ENCODE results near the gene UHMK1.

Gene UHMK1

DNA sequence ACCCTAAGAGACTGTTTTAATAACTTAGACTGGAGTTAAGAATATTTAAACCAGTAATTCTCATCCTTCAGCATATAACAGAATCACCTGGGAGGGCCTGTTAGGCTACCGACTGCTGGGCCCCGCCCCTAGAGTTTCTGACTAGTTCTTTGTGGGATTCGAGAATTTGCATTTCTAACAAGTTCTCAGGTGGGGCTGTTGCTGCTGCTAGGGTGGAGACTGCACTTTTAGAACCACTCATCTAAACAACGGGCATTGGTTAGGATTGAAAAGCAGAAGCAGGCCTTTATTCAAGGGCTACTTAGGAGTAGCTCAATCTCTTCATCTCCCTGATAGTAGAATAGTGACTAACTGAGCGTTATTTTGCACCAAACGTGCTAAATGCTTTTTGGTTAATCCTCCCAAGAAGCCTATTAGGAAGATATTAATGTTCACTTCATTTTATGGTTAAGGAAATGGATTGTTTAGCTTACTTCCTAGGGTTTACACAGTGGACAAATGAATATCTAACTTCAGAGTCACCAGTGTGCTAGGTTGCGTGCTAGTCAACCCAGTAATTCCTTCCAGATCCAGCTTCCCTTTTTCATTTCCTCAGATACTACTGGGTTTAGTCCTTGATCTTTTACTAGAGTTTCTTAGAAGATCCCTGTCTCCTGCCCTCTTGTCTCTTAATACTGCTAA lies 32.8 kb downstream of the UHMK1 start:
- no peak for DNase-seq

DNA sequence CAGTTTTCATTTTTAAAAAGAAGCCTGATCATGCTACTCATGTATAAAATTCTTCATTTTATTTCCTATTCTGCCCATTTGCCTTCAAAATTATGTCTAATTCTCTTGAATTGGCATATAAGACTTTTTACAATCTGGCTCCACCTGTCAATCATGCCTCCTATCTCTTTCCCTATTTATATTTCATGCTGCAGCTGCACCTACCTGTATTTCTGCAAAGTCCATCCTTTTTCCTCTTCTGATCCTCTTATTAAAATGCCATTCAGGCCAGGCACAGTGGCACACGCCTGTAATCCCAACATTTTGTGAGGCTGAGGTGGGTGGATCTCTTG lies 33.3 kb downstream of the UHMK1 start:
- DNase-seq: no peak

DNA sequence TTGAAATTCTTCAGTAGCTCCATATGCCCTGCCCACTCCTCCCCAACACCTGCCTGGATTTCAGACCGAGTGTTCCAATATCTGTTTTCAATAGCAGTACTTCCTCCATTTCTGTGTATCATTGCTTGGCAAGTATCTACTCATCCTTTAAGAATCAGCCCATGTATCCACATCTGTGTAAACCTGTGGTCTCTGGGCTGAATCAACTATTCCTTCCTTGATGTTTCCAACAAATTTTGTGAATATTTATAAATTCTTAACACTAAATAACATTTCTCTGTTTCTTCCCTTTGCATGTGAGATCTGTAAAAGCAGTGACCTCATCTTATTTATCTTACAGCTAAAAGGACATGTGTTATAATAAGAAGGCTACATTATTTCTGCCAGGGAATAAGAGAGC lies 37.9 kb downstream of the UHMK1 start:
- no peak for DNase-seq

DNA sequence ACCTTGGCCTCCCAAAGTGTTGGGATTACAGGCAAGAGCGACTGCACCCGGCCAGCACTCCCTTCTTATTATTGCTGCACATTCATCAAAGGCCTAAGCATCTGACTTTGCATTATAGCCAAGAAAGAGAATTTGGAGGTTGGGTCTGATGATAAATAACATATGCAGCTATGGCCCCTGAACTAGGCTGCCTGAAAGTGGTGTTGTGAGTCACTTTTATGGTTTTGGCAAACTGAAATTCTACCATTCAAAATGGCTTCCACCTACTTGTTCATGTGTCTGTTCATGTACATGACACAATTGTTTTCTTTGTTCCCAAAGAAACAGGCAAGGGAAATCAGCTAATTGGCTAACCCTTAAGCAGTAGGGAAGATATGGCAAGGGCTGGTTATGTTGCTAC lies 38.9 kb downstream of the UHMK1 start:
- peak; percentile 44 for DNase-seq

DNA sequence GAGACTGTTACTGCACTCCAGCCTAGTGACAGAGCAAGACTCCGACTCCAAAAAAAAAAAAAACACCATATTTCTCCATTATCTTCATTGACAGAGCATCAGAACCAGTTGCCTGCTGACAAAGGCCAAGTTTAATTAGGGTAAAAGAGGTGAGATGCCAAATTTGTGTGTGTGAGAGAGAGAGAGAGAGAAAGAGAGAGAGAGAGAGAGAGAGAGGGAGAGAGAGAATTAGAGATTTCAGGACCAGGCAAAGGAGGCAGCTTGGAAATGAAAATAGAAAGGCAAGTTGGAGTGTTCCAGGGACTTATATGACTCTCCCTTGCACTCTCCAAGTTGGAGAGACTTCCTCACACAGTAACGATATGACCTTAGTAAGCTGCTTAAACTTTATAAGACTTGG lies 39.6 kb downstream of the UHMK1 start:
- peak; percentile 1 for DNase-seq

DNA sequence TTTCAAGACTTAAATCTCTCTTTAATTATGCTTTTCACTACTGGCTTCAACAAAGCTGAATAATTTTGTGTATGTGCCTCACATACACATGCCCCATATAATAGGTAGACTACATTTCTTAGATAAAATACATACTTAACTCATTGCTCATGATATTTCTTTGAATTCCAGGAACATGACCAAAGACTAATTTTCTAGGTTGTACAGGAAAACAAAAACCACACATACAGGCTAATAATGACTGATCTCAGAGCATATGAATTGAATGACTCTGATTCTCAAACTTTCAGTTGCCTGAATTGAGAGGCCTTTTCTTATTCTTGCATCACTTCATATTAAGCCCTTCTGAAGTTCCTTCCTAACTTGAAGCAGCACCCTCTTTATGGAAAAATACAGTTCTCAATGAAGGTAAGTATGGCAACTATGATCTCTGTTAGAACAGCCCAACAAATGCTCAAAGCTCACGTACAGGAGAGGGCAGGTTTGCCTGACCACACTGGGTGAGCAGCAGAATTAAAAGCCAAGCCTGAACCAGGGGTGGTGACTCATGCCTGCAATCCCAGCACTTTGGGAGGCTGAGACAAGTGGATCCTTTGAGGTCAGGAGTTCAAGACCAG lies 41.3 kb downstream of the UHMK1 start:
- peak; percentile 65 for DNase-seq

DNA sequence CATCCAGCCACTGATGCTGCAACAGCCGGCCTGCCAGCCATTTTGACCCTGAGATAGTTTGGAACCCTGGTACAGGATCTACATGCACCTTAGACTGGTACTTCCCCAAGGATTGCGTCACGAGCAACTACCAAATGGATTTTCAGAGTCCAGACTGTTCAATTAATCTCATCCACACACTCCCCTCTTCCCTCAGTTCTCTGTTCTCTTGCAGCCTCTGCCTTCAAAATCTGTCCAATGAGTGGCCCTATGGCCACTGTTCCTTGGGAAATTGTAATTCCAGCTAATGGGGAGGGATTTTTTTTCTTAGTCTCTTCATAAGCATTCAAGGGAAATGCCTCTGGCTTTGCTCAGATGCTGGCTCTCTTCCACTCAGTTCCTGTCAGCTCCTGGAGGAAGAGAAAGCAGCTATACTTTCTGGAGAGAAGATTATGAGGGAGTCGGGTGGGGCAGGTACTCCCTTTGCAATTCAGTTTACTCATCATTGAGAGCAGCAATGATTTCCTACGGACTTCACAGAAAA lies 44.1 kb downstream of the UHMK1 start:
- no peak for DNase-seq

DNA sequence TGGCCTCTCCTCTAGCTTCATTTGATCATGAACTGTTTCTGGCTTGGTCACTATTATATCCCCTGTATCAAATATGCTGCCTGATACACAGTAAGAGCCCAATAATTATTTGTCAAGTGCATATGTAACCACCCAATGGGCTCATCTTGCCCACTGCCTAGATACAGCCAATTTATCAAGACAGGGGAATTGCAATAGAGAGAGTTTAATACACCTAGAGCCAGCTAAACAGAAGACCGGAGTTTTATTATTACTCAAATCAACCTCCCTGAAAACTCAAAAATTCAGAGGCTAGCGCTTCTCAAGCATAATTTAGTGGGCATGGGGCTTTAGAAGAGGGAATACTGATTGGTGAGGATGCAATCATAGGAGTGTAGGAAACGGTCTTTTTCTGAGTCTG lies 45.6 kb downstream of the UHMK1 start:
- DNase-seq: no peak

DNA sequence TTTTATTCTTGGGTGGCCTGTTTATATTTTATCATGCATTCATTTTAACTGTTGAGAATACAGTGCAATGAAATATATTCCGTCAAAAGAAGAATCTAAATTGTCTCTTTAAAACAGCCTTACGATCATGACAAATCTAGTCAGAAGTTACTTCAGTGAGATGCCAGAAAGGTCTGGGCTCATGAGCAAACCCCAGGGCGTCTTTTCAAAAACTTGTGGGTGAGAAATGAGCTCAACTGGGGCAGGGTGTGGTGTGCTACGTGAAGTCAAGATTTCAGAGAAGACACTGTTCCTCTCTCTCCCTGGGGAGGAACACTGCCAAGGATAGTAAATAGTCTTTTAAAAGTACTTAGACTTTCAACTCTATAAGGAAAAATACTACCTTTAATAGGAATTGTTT lies 50.6 kb downstream of the UHMK1 start:
- peak; percentile 30 for DNase-seq

DNA sequence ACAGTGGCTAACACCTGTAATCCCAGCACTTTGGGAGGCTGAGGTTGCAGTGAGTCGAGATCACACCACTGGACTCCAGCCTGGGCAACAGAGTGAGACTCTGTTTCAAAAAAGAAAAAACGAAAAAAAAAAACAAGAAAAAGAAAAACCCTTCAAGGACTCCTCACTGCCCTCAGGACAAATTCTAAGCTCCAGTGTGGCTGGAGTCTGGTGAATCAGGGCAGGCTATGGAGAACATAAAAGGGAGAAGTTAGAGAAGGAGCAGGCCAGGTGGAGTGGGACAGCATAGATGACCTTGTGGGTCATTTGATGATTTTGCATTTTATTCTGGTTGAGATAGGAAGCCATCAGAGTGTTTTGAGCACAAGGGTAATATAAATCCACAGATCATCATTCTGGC lies 51.4 kb downstream of the UHMK1 start:
- no peak for DNase-seq

DNA sequence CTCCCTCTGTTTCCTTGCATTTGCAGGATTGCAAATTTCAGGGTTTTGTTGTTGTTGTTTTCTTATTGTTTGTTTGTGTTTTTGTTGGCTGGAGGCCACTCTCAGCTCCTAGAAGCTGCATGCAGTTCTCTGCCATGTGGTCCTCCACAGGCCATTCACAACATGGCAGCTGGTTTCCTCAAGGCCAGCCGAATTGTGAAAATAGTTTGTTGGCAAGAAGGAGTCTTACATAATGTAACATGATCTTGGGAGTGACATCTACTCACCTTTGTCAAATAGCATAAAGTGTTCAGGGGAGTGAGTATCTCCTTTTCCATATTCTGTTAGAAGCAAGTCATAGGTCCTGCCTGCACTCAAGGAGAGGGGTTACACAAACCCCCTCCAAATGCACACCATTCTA lies 53.3 kb downstream of the UHMK1 start:
- no peak for DNase-seq

DNA sequence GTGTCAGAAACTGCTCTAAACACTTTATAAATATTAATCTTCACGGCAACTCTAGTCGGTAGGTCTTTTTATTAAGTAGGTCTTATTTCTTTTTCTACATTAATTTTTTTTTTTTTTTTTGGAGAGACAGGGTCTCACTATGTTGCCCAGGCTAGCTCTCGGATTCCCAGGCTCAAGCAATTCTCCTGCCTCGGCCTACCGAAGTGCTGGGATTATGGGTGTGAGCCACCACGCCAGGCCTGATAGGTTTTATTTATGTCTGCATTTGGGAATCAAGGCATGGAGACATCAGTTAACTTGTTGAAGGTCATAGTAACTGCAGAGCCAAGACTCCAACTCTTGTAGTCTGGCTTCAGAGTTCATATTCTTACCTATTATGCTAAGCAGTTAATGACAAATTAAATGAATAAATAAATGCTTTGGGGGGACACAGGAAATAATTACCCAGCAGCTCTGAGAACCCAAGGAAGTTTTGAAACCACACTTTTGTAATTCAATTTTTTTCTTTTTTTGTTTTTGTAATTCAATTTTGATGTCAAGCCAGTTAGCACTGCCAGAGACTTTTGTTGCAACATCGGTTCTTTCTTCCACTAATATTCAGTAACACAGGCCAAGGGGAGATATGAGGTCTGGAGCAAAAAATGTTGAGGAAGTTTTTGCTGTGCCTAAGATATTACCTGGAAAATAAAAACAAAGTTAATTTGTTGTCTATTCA lies 54.5 kb downstream of the UHMK1 start:
- DNase-seq: no peak

DNA sequence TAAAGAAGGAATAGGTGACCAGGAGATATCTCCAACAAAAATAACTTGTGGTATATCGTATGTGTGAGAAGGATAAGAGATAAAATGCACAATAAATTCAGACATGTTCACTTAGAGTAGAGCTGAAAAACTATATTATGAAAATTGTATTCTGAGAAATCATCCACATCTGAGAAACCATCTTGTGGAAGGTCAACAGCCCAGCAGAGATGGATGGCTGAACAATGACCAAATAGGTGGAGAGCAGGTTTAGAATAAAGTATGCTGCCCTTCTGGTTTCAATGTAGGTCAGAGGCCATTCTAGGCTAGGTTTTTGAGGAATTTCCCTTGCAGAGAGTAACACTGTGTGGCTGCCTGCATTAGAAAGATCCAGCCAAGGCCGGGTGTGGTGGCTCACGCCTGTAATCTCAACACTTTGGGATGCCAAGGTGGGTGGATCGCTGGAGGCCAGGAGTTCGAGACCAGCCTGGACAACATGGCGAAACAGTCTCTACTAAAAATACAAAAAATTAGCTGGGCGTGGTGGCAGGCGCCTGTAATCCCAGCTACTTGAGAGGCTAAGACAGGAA lies 55.1 kb downstream of the UHMK1 start:
- DNase-seq: no peak

DNA sequence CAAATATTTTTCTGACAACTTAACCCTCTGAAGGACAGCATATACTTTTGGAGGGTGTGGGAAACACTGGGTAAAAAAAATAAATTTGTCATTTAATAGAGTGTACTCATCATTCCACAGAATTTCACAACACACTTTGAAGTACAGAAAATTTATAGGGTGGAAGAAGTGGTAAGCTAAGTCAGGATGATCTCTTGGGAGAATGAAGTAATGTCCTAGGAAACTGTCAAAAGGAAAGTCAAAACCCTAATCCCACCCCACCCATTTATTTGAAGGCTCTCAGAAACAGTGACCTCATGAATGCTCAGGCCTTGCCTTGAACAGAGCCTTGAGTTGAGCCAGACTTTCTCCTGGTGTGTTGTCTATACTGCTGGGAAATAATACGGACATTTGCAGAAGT lies 56.6 kb downstream of the UHMK1 start:
- DNase-seq: no peak

DNA sequence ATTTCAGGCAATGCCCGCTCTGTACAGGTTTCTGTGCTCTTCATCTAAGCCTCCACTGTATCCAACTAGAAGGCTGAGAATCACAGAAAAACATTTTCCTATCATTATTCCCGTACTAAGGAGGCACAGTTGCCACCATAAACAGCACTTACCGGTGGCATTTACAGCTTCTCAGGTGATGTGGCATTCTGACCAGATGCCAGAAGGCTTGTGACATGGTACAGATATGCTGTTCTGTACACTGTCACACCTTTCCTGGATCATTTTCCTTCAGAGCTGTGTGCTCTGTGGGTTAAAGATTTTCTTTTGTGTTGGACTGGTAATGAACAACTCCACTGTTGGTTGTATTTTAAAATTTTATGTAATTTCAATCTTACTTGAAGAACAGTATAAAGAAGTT lies 59.9 kb downstream of the UHMK1 start:
- no peak for DNase-seq

DNA sequence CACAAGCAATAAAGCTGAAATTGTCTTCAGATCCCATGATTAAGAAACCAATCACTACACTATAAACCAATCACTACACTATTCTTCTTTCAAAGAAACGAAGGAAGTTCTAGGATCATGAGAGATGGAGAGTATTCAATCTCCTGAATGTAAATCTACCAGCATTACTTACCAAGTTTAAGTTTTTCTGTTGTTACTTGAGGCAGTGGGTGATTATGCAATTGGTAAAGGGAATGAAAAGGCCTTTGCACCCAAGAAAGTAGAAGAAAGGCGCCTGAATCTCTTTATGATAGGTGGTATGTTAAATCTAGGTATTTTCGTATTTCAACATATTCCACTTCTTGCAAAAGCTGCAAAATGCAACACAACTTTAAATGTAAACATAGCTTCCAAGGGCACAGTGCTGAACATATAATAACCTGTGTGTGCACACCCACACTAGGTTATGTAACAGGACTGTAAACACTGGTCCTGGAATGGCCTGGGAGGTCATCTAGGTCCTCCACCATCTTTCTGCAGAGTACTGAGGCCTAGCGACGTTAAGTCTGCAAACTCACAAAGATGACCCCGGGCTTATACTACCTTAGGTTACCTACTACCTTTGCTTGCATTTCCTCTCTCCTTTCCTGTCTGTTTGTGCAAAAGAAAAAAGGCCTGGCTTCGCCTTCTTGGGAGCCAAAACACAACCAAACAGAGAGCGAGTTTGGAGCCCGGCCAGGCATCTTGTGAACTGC lies 62.9 kb downstream of the UHMK1 start:
- no peak for DNase-seq

DNA sequence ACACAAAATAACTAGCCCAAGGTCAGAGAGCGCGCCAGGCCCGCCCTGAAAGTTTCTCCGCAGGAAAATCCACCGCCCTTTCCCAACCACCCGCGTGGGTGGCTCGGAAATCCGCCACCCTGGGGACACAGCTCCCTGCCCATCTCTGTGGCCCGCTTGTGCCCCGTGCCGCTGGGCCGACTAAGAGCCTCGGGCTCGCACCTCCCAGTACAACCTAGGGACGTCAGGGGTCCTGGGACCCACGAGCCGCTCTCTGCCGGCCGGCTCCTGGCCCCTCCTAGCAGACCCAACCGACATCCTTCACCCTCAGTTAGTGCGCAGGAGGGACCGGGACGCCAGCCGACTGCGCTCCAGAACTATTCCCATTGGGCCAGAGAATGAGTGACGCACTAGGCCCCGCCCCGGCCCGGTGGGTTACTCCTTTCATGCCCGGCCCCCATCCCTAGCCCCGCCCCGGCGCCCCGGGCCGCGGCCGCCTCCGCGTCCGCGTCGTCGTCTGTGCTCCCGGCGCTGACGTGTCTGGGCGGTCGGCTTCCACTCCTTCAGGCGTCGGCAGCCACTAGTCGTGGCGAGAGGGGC lies 63.5 kb downstream of the UHMK1 start:
- DNase-seq: peak; percentile 99

DNA sequence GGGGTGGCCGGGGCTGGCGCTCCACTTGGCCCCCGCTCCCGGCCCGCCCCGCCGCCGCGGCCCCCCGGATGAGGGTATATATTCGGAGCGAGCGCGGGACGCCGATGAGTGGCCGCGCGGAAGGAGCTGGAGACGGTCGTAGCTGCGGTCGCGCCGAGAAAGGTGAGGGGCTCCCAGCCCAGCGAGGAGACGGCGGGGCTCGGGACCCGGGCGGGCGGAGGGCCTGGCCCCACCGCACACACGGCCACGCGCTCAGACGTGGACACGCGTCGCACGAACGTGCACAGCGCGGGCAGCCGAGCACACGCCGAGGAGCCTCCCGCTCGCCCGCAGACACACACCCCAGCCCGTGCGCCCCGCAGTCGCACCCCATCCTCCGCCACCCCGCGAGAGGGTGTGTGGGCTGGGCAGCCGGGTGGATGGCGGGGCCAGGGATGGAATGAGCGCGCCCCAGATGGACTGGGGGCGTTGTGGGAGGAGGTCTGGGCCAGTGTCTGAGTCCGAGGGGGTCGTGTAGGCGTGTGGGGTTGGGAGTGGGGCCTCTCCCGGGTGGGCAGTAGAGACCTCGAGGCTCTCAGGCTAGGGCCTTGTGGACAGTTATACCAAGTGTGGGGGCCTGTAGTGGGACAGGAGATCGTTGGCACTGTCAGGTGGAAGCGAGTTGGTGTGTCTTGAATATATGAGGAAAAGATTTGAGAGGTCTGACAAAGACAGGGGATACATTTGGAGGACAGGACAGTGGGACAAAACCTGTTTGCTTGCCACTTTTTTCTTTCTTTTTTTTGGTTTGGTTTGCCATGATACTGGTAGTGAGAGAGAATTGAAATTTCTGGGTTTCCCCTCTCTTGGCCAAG lies 64.2 kb downstream of the UHMK1 start, which contains the start of gene UAP1:
TSS of gene UAP1 (plus strand) at position 107 of the 854 bp plus-strand sequence. CDS start 4,347 bp downstream, outside the sequence.
- DNase-seq: peak; percentile 9

DNA sequence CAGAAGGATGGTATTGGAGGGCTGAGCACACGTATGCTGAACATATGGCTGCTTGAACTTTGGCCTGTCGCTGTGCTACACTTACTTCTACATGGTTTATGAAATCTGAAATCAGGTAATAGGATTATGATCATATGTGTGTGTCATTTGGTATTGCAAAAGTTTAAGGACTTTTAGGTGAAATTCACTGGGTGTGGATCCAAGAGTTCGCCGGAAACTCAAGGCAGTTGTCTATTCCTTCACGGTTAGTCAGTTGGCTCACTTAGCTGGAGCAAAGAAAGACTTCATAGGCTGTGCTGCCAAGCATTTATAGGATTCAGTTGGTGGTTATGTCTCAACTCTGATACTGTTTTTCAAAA lies 64.8 kb downstream of the UHMK1 start:
- no peak for DNase-seq

DNA sequence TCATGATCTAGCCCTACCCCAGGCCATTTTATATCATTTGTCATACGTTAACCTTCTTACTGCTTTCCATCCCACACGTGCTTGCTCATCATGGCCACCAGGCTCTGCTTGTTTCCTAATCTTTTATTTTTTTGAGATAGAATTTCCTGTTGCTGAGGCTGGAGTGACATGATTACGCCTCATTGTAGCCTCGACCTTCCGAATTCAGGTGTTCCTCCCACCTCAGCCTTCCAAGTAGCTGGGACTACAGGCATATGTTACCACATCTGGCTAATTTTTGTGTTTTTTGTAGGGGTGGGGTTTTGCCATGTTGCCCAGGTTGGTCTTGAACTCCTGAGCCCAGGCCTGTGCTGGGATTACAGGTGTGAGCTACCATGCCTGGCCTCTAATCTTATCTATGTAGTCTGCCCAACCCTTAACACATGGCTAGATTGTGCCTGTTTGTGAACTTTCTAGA lies 67.2 kb downstream of the UHMK1 start:
- DNase-seq: no peak

DNA sequence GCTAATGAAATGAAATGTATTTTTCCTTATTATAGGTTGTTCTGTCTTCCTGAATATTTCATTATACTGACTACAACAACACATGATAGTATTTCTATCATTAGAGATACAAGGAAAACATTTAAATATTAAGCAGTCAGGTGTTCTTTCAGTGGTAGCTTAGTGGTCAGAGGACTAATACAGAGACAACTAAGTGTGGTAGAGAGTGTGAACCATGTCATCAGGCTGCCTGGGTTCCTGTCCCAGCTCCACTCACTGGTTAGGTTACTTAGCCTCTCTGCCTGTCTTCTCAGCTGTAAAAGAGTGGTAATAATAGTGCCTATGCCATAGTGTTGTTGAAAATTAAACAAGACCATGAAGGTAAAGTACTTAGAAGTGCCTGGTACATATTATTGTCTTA lies 67.8 kb downstream of the UHMK1 start:
- DNase-seq: peak; percentile 41

DNA sequence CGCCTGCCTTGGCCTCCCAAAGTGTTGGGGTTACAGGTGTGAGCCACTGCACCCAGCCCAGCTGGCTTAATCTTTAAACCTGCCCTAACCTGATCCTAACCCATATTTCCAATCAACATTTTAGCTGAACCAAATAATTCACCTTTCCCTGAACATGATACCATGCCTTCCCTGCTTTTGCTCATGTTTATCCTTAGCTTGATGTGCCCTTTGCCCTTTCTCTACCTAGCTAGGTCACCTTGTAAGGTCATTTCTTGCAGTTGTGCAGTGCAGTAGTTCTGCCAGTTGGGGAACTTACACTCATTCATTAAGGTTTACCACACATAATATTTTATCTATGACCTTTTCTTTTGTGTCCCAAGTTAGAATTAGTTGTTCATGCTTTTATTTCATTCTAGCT lies 69.3 kb downstream of the UHMK1 start:
- no peak for DNase-seq

Measured in activated CD4-positive, alpha-beta T cell treated with anti-CD3 and anti-CD28 coated beads, Interleukin-2, Interleukin-6, amounts not matched to agents 100 ng/mL and 50 ng/mL, durations not matched to agents 16 hours and 8 hours (primary cell).